GM23338 (cell line): ENCODE results near the gene DSCAML1.

Experiments used
- CREB1 ChIP-seq: fragments of 250-450 bp; sonication (Bioruptor Pico); IDR thresholded peaks from 2 replicates; pipeline ENCODE4 v1.5.0; 2020; ENCODE audit warnings: low read depth, mild to moderate bottlenecking, moderate library complexity
- EZH2 ChIP-seq: fragments of 200-600 bp; sonication (generic); IDR thresholded peaks from one replicate; pipeline ENCODE4 v1.8.0; 2017; ENCODE audit warnings: antibody characterized with exemption, mild to moderate bottlenecking, low read depth; ENCODE audit not compliant: unreplicated experiment
- EZH2phosphoT487 ChIP-seq: fragments of 200-600 bp; sonication (generic); IDR thresholded peaks from one replicate; pipeline ENCODE4 v1.8.1; 2018; ENCODE audit warnings: antibody characterized with exemption; ENCODE audit not compliant: unreplicated experiment
- JUNB ChIP-seq: IDR thresholded peaks from one replicate; pipeline ENCODE4 v1.6.1; 2016; ENCODE audit warnings: antibody characterized with exemption; ENCODE audit not compliant: unreplicated experiment
- NANOG ChIP-seq: IDR thresholded peaks from 2 replicates; pipeline ENCODE4 v1.6.1; 2016; ENCODE audit warnings: antibody characterized with exemption, borderline replicate concordance
- POLR2AphosphoS5 ChIP-seq: IDR thresholded peaks from 2 replicates; pipeline ENCODE4 v1.6.1; 2016; ENCODE audit warnings: antibody characterized with exemption, low read depth
- REST ChIP-seq: IDR thresholded peaks from one replicate; pipeline ENCODE4 v1.6.1; 2018; ENCODE audit warnings: antibody characterized with exemption; ENCODE audit not compliant: unreplicated experiment
- STAT1 ChIP-seq: IDR thresholded peaks from one replicate; pipeline ENCODE4 v1.6.1; 2016; ENCODE audit warnings: antibody characterized with exemption; ENCODE audit not compliant: unreplicated experiment
- TF ChIP-seq, protein P1 (sequence below), 2 experiments: fragments of 200-600 bp in 1 of 2; sonication (generic) in 1 of 2; conservative IDR thresholded peaks; 2 replicates each; pipeline versions ENCODE4 v1.5.1 to v1.6.1; 2016 to 2017; ENCODE audit warnings: antibody characterized with exemption in 2 of 2, low read depth in 2 of 2, mild to moderate bottlenecking in 2 of 2, moderate library complexity in 1 of 2
- TF ChIP-seq, protein P2 (sequence below): IDR thresholded peaks from 2 replicates; pipeline ENCODE4 v1.6.1; 2016; ENCODE audit warnings: antibody characterized with exemption
- TF ChIP-seq, protein P3 (sequence below): fragments of 250-450 bp; sonication (Bioruptor Pico); IDR thresholded peaks from 2 replicates; pipeline ENCODE4 v1.5.0; 2020; ENCODE audit warnings: mild to moderate bottlenecking, moderate library complexity

DNA sequence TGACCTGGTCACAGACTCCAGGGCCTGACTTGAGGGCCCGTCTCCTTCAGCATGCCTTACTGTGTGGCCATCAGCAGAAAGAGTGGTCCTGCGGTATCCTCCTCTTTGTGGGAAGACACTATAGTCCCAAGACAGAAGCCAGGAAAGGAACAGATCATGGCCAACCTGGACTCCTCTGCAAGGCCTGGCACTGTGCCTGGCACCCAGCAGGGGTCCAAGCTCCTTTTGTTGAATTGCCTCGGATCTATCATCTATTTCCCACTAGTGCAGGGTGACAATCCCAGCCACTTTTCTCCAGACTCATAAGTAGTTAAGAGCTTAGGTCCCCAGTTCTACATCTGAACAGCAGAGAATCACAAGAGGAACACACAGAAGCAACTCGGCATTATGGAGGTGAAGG lies 27.0 kb downstream of the DSCAML1 start:
- TF ChIP-seq EZH2phosphoT487: no peak
- TF ChIP-seq, protein P1, sequence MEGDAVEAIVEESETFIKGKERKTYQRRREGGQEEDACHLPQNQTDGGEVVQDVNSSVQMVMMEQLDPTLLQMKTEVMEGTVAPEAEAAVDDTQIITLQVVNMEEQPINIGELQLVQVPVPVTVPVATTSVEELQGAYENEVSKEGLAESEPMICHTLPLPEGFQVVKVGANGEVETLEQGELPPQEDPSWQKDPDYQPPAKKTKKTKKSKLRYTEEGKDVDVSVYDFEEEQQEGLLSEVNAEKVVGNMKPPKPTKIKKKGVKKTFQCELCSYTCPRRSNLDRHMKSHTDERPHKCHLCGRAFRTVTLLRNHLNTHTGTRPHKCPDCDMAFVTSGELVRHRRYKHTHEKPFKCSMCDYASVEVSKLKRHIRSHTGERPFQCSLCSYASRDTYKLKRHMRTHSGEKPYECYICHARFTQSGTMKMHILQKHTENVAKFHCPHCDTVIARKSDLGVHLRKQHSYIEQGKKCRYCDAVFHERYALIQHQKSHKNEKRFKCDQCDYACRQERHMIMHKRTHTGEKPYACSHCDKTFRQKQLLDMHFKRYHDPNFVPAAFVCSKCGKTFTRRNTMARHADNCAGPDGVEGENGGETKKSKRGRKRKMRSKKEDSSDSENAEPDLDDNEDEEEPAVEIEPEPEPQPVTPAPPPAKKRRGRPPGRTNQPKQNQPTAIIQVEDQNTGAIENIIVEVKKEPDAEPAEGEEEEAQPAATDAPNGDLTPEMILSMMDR (conservative IDR thresholded peaks at IDR 0.05; ENCODE audit: low read depth in 2 of 2): no peak
- no peak for TF ChIP-seq EZH2
- no peak for TF ChIP-seq POLR2AphosphoS5
- TF ChIP-seq NANOG: no peak
- no peak for TF ChIP-seq CREB1 (CRISPR knock-in tag)
- no peak for TF ChIP-seq REST
- TF ChIP-seq JUNB: no peak
- TF ChIP-seq, protein P2, sequence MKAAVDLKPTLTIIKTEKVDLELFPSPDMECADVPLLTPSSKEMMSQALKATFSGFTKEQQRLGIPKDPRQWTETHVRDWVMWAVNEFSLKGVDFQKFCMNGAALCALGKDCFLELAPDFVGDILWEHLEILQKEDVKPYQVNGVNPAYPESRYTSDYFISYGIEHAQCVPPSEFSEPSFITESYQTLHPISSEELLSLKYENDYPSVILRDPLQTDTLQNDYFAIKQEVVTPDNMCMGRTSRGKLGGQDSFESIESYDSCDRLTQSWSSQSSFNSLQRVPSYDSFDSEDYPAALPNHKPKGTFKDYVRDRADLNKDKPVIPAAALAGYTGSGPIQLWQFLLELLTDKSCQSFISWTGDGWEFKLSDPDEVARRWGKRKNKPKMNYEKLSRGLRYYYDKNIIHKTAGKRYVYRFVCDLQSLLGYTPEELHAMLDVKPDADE: no peak
- TF ChIP-seq, protein P3, sequence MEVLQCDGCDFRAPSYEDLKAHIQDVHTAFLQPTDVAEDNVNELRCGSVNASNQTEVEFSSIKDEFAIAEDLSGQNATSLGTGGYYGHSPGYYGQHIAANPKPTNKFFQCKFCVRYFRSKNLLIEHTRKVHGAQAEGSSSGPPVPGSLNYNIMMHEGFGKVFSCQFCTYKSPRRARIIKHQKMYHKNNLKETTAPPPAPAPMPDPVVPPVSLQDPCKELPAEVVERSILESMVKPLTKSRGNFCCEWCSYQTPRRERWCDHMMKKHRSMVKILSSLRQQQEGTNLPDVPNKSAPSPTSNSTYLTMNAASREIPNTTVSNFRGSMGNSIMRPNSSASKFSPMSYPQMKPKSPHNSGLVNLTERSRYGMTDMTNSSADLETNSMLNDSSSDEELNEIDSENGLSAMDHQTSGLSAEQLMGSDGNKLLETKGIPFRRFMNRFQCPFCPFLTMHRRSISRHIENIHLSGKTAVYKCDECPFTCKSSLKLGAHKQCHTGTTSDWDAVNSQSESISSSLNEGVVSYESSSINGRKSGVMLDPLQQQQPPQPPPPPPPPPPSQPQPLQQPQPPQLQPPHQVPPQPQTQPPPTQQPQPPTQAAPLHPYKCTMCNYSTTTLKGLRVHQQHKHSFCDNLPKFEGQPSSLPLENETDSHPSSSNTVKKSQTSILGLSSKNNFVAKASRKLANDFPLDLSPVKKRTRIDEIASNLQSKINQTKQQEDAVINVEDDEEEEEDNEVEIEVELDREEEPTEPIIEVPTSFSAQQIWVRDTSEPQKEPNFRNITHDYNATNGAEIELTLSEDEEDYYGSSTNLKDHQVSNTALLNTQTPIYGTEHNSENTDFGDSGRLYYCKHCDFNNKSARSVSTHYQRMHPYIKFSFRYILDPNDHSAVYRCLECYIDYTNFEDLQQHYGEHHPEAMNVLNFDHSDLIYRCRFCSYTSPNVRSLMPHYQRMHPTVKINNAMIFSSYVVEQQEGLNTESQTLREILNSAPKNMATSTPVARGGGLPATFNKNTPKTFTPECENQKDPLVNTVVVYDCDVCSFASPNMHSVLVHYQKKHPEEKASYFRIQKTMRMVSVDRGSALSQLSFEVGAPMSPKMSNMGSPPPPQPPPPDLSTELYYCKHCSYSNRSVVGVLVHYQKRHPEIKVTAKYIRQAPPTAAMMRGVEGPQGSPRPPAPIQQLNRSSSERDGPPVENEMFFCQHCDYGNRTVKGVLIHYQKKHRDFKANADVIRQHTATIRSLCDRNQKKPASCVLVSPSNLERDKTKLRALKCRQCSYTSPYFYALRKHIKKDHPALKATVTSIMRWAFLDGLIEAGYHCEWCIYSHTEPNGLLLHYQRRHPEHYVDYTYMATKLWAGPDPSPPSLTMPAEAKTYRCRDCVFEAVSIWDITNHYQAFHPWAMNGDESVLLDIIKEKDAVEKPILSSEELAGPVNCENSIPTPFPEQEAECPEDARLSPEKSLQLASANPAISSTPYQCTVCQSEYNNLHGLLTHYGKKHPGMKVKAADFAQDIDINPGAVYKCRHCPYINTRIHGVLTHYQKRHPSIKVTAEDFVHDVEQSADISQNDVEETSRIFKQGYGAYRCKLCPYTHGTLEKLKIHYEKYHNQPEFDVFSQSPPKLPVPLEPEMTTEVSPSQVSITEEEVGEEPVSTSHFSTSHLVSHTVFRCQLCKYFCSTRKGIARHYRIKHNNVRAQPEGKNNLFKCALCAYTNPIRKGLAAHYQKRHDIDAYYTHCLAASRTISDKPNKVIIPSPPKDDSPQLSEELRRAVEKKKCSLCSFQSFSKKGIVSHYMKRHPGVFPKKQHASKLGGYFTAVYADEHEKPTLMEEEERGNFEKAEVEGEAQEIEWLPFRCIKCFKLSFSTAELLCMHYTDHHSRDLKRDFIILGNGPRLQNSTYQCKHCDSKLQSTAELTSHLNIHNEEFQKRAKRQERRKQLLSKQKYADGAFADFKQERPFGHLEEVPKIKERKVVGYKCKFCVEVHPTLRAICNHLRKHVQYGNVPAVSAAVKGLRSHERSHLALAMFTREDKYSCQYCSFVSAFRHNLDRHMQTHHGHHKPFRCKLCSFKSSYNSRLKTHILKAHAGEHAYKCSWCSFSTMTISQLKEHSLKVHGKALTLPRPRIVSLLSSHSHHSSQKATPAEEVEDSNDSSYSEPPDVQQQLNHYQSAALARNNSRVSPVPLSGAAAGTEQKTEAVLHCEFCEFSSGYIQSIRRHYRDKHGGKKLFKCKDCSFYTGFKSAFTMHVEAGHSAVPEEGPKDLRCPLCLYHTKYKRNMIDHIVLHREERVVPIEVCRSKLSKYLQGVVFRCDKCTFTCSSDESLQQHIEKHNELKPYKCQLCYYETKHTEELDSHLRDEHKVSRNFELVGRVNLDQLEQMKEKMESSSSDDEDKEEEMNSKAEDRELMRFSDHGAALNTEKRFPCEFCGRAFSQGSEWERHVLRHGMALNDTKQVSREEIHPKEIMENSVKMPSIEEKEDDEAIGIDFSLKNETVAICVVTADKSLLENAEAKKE (CRISPR knock-in tag): no peak
- TF ChIP-seq STAT1: no peak
